D721Med (cell line): ENCODE results near the gene FAM168A.

ENCODE experiments used
- DNase-seq: peaks from one replicate; pipeline ENCODE4 v3.0.0; 2011; ENCODE audit warnings: low spot score; ENCODE audit not compliant: insufficient read length
- FAIRE-seq: peaks from 2 replicates; lab custom pipeline; 2011; peaks lifted over from hg19 to GRCh38; lab: Jason Lieb, UNC
- TF ChIP-seq, protein P1 (sequence below): IDR thresholded peaks from 2 replicates; pipeline ENCODE4 v1.5.1; 2012; ENCODE audit warnings: mild to moderate bottlenecking, control low read depth; ENCODE audit not compliant: insufficient read depth; ENCODE audit errors: missing control alignments

FAM168A gene

GRCh38 chr11:73465023-73465675 is 132.8 kb downstream of the FAM168A start:
- FAIRE-seq (no peak), DNase-seq (no peak)
- TF ChIP-seq, protein P1, sequence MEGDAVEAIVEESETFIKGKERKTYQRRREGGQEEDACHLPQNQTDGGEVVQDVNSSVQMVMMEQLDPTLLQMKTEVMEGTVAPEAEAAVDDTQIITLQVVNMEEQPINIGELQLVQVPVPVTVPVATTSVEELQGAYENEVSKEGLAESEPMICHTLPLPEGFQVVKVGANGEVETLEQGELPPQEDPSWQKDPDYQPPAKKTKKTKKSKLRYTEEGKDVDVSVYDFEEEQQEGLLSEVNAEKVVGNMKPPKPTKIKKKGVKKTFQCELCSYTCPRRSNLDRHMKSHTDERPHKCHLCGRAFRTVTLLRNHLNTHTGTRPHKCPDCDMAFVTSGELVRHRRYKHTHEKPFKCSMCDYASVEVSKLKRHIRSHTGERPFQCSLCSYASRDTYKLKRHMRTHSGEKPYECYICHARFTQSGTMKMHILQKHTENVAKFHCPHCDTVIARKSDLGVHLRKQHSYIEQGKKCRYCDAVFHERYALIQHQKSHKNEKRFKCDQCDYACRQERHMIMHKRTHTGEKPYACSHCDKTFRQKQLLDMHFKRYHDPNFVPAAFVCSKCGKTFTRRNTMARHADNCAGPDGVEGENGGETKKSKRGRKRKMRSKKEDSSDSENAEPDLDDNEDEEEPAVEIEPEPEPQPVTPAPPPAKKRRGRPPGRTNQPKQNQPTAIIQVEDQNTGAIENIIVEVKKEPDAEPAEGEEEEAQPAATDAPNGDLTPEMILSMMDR: no peak

DNA sequence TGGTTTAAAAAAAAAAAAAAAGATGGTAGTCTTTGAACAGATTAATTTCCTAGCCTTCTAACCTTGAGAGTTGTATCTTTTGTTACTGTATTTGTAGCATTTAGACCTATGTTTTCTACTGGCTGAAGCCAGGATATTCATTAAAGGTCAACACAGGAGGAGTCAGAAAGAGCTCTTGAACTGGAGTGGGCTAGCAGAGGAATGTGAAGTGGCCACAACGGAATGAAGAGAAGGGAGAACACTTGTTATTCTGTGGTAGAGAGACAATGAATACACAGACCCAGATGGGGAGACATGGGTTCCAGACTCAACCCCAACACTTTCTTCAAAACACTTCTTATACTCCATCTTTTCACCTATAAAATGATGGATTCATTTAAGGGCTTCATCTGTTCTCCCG is 133.6 kb downstream of the FAM168A start:
- TF ChIP-seq, protein P1: no peak
- no peak for FAIRE-seq
- DNase-seq: no peak

DNA sequence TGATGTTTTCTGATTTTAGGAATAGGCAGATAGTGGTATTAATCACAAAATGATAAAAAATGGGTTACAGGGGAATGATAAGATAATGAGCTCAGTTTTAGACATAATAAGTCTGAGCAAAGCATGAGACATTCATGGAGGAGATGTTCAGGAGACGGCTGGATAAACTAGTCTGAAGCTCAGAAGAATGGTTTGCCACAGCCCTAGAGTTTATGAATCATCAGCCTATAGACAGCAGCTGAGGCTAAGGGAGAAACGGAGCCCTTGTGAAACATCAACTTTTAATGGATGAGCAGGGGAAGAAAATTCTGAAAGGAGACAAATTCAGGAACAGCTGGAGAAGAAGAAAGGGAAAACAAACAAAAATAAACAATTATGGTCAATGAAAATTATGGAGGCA is 134.6 kb downstream of the FAM168A start:
- TF ChIP-seq, protein P1: no peak
- DNase-seq: no peak
- no peak for FAIRE-seq

GRCh38 chr11:73461964-73462363 is 135.9 kb downstream of the FAM168A start:
- TF ChIP-seq, protein P1: no peak
- DNase-seq (no peak), FAIRE-seq (no peak)

DNA sequence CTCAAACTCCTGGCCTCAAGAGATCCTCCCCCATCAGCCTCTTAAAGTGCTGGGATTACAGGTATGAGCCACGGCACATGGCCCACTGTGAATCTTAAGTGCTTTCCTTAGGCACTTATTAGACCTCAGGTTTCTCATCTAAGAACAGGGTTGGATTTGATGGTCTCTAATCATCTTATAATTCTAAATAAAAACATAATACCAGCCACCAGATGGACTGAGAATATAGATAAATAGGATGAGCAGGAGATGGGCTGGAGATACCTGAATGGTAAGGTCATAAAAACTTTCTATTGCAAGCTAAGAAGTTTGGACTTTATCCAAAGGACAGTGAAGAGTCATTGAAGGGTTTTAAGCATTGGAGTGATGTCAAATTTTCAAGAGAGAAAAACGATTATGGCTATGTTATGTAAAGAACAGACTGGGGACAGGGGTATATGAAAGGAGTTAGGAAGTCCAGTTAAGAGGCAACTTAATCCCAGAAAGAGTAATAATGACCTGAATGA is 136.5 kb downstream of the FAM168A start:
- DNase-seq (peak; percentile 32), FAIRE-seq (peak; percentile 48)
- TF ChIP-seq, protein P1: no peak

DNA sequence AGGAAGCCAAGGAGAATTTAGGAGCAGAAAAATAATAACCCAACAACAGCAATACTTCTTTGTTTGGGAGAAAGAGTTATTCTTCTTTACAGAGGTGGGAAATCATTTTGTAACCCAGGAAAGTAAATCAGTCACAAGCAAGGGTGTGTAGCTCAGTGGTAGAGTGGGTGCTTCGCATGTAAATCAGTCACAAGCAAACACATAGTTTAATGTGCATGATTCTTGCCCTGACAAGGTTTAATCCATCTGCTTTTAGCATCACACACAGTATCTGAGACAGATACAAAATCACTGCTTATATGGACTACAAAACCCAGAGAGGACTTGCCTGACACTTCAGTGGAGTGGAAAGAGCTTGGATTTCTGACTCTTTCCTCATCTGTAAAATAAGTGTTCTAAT is 139.7 kb downstream of the FAM168A start:
- DNase-seq (no peak), FAIRE-seq (no peak)
- TF ChIP-seq, protein P1: no peak

DNA sequence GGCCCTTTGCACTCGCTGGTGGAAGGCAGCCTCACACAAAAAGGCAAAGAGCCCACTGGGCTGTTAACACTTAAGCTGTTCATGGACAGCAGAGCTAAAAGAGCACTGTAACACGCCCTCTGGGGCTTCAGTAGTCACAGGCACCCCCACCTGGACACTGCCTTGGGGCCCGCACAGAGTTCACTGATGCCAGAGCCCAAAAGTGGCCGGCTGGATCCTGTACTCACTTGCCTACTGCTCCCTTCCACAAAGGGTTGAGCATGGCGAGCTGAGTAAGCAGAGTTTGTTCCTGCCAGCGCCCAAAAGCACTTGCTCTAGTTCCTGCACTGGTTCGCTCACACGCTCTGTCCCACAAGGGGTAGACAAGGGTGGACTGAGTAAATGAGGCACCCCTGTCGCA is 142.9 kb downstream of the FAM168A start:
- TF ChIP-seq, protein P1: no peak
- DNase-seq (no peak), FAIRE-seq (no peak)
